HepG2 (cell line): ENCODE data around the gene AP1G1. TPM values are rescaled to one million over a fixed set of nuclear protein-coding genes. Genes with fewer than 3 reads are reported as not detected.

ENCODE experiments used
- ATF5 ChIP-seq: sonication (generic); formaldehyde crosslinking; IDR thresholded peaks from 2 replicates; pipeline ENCODE4 v1.4.0; 2020; ENCODE audit warnings: mild to moderate bottlenecking, low read depth, missing genetic modification reagents
- ATF7 ChIP-seq, 2 experiments: fragments of 450-650 bp in 1 of 2; sonication (generic) in 1 of 2; formaldehyde crosslinking in 1 of 2; IDR thresholded peaks; 2 replicates each; pipeline versions ENCODE4 v1.4.0 to v1.6.1; 2016 to 2020; ENCODE audit warnings: antibody characterized with exemption in 1 of 2, mild to moderate bottlenecking in 1 of 2, missing genetic modification reagents in 1 of 2
- EED ChIP-seq: sonication (generic); formaldehyde crosslinking; IDR thresholded peaks from 2 replicates; pipeline ENCODE4 v1.5.0; 2020; ENCODE audit warnings: mild to moderate bottlenecking, missing genetic modification reagents
- FOXC1 ChIP-seq: sonication (generic); formaldehyde crosslinking; IDR thresholded peaks from 2 replicates; pipeline ENCODE4 v1.8.0; 2022; ENCODE audit warnings: mild to moderate bottlenecking, missing genetic modification reagents, borderline replicate concordance
- FOXK2 ChIP-seq: fragments of 450-650 bp; IDR thresholded peaks from 2 replicates; pipeline ENCODE4 v1.6.1; 2016
- HMGA1 ChIP-seq: sonication (generic); formaldehyde crosslinking; conservative IDR thresholded peaks from 2 replicates; pipeline ENCODE4 v1.4.0; 2020; ENCODE audit warnings: missing genetic modification reagents
- MYC ChIP-seq: sonication (generic); formaldehyde crosslinking; IDR thresholded peaks from 2 replicates; pipeline ENCODE4 v1.9.0; 2021; ENCODE audit warnings: missing genetic modification reagents, borderline replicate concordance
- NR1H2 ChIP-seq: sonication (generic); formaldehyde crosslinking; IDR thresholded peaks from 2 replicates; pipeline ENCODE4 v1.8.1; 2022; ENCODE audit warnings: low read depth, missing genetic modification reagents, borderline replicate concordance
- SMAD3 ChIP-seq: sonication (generic); formaldehyde crosslinking; IDR thresholded peaks from 2 replicates; pipeline ENCODE4 v1.4.0; 2020; ENCODE audit warnings: missing genetic modification reagents
- SP1 ChIP-seq, 2 experiments: fragments of 450-650 bp in 1 of 2; sonication (generic) in 1 of 2; formaldehyde crosslinking in 1 of 2; IDR thresholded peaks; 2 replicates each; pipeline versions ENCODE4 v1.4.0 to v1.6.1; 2016 to 2020; ENCODE audit warnings: missing genetic modification reagents in 1 of 2
- SYNCRIP ChIP-seq: fragments of 200-400 bp; formaldehyde crosslinking; IDR thresholded peaks from 2 replicates; pipeline ENCODE4 v1.6.1; 2018; ENCODE audit warnings: mild to moderate bottlenecking, low read depth, low read length; ENCODE audit not compliant: insufficient read depth
- TBL1XR1 ChIP-seq: fragments of 150-350 bp; IDR thresholded peaks from 2 replicates; pipeline ENCODE4 v1.6.1; 2014; ENCODE audit warnings: borderline replicate concordance, low read length; ENCODE audit not compliant: partially characterized antibody
- YY1 ChIP-seq: IDR thresholded peaks from 2 replicates; pipeline ENCODE4 v1.6.1; 2011; ENCODE audit warnings: low read length, low read depth, moderate library complexity, mild to moderate bottlenecking; ENCODE audit not compliant: insufficient read depth, insufficient replicate concordance
- ZNF101 ChIP-seq: sonication (generic); formaldehyde crosslinking; IDR thresholded peaks from 2 replicates; pipeline ENCODE4 v1.4.0; 2020; ENCODE audit warnings: mild to moderate bottlenecking, low read depth, missing genetic modification reagents, borderline replicate concordance
- ZNF12 ChIP-seq: sonication (generic); formaldehyde crosslinking; IDR thresholded peaks from 2 replicates; pipeline ENCODE4 v1.5.0; 2020; ENCODE audit warnings: missing genetic modification reagents
- ZNF207 ChIP-seq: fragments of 450-650 bp; IDR thresholded peaks from 2 replicates; pipeline ENCODE4 v1.6.1; 2016; ENCODE audit warnings: antibody characterized with exemption, borderline replicate concordance
- ZNF263 ChIP-seq: sonication (generic); formaldehyde crosslinking; IDR thresholded peaks from 2 replicates; pipeline ENCODE4 v1.4.0; 2020; ENCODE audit warnings: missing genetic modification reagents
- ZNF337 ChIP-seq: sonication (generic); formaldehyde crosslinking; IDR thresholded peaks from 2 replicates; pipeline ENCODE4 v1.5.1; 2020; ENCODE audit warnings: missing genetic modification reagents, low read depth, mild to moderate bottlenecking, borderline replicate concordance
- ZNF558 ChIP-seq: sonication (generic); formaldehyde crosslinking; IDR thresholded peaks from 2 replicates; pipeline ENCODE4 v1.9.0; 2022; ENCODE audit warnings: mild to moderate bottlenecking, missing genetic modification reagents, borderline replicate concordance
- ZNF577 ChIP-seq: sonication (generic); formaldehyde crosslinking; IDR thresholded peaks from 2 replicates; pipeline ENCODE4 v1.4.0; 2020; ENCODE audit warnings: mild to moderate bottlenecking, low read depth, missing genetic modification reagents, borderline replicate concordance
- polyA plus RNA-seq, 8 experiments: library from polyadenylated mRNA; depleted of rRNA in 3 of 8; stranded (reverse) in 7 of 8; unstranded in 1 of 8; fragments of >200 nt; fragmentation: Illumina TruSeq in 4 of 8; extraction: Trizol in 4 of 8; gene quantifications; 2 replicates each; pipeline versions ENCODE4 v1.2.1 to v1.2.3, GENCODE V29; 2011 to 2016; ENCODE audit warnings: low read depth in 4 of 8, missing spikeins in 1 of 8, mixed read lengths in 1 of 8; ENCODE audit not compliant: insufficient read depth in 1 of 8
- total RNA-seq, 5 experiments: library from RNA; depleted of rRNA; stranded (reverse); fragments of >200 nt; fragmentation: Illumina TruSeq; extraction: Trizol; gene quantifications; 2 replicates each; pipeline ENCODE4 v1.2.3, GENCODE V29; 2016; ENCODE audit warnings: low read depth in 1 of 5
- TF ChIP-seq, protein P1 (sequence below): sonication (generic); formaldehyde crosslinking; IDR thresholded peaks from 2 replicates; pipeline ENCODE4 v1.4.0; 2020; ENCODE audit warnings: missing genetic modification reagents, borderline replicate concordance
- TF ChIP-seq, protein P2 (sequence below): sonication (generic); formaldehyde crosslinking; IDR thresholded peaks from 2 replicates; pipeline ENCODE4 v1.5.0; 2020; ENCODE audit warnings: missing genetic modification reagents
- TF ChIP-seq, protein P3 (sequence below): sonication (generic); formaldehyde crosslinking; IDR thresholded peaks from 2 replicates; pipeline ENCODE4 v1.4.0; 2020; ENCODE audit warnings: missing genetic modification reagents; ENCODE audit errors: not compliant biosample characterization

AP1G1 gene
- total and polyA plus RNA-seq, 2 of the 13 experiments (the other 11 are each of a cell fraction or from before 2014, with no cell fraction given), result 62.2 to 66.2 TPM

DNA sequence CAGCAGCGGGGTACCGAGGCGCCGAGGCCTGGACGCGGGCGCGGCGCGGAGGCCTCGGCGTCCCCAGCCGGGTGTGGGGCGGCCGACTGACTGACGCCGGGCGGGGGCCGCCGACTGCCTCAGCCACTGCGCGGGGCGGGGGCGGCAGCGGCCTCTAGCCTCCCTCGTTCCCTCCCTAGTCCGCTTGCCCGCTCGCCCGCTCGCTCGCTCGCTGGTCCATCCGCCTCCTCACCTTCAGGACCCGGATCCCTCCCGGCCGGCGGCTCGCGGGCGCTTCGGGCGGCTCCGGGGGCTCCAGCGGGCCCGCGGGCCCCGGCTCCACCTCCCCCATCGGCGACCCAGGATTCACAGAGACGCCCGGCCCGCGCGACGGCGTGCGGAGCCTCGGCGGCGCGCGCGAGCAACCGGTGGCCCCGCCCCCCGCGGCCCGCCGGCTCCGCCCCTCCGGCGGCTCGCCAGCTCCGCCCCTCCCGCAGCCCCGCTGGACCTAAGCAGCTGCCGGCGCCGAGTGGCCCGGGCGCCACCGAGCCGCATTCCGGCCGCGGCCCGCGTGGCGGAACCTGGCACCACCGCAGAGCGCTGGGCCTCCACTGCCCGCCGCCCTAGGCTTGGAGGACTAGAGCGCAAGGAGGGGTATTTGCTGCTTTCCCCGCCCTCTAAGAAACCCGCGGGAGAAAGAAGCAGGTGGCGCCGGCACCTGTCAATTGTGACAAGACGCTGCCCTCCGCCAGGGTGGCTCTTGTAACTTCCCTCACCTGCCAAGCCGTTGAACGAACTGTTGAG, 84.9 kb downstream of the AP1G1 start (continued):
- TF ChIP-seq, protein P1, sequence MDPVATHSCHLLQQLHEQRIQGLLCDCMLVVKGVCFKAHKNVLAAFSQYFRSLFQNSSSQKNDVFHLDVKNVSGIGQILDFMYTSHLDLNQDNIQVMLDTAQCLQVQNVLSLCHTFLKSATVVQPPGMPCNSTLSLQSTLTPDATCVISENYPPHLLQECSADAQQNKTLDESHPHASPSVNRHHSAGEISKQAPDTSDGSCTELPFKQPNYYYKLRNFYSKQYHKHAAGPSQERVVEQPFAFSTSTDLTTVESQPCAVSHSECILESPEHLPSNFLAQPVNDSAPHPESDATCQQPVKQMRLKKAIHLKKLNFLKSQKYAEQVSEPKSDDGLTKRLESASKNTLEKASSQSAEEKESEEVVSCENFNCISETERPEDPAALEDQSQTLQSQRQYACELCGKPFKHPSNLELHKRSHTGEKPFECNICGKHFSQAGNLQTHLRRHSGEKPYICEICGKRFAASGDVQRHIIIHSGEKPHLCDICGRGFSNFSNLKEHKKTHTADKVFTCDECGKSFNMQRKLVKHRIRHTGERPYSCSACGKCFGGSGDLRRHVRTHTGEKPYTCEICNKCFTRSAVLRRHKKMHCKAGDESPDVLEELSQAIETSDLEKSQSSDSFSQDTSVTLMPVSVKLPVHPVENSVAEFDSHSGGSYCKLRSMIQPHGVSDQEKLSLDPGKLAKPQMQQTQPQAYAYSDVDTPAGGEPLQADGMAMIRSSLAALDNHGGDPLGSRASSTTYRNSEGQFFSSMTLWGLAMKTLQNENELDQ, result no peak
- TF ChIP-seq ATF7 (IDR thresholded peaks at IDR 0.05) (no peak), ATF7 (CRISPR knock-in tag; IDR thresholded peaks at IDR 0.05) (no peak), ZNF263 (CRISPR knock-in tag) (0 out of 2 replicates have a peak, but pooled peaks have one; percentile 5), ATF5 (CRISPR knock-in tag) (no peak), HMGA1 (CRISPR knock-in tag) (no peak), FOXK2 (no peak), SYNCRIP (no peak), ZNF577 (CRISPR knock-in tag) (no peak), ZNF101 (CRISPR knock-in tag) (0 out of 2 replicates have a peak, but pooled peaks have one; percentile 9), ZNF12 (CRISPR knock-in tag) (no peak), SMAD3 (CRISPR knock-in tag) (no peak), TBL1XR1 (no peak), SP1 (IDR thresholded peaks at IDR 0.05) (no peak), SP1 (CRISPR knock-in tag; IDR thresholded peaks at IDR 0.05) (peak; percentile 49; the same call in 1 of the 2 replicates), FOXC1 (CRISPR knock-in tag) (no peak), MYC (CRISPR knock-in tag) (peak; percentile 44; the same call in 1 of the 2 replicates), ZNF337 (no peak), NR1H2 (CRISPR knock-in tag) (no peak), ZNF207 (no peak), YY1 (peak; percentile 39), ZNF558 (CRISPR knock-in tag) (peak; percentile 60; the same call in 1 of the 2 replicates), EED (CRISPR knock-in tag) (0 out of 2 replicates have a peak, but pooled peaks have one; percentile 14)
- TF ChIP-seq, protein P2, sequence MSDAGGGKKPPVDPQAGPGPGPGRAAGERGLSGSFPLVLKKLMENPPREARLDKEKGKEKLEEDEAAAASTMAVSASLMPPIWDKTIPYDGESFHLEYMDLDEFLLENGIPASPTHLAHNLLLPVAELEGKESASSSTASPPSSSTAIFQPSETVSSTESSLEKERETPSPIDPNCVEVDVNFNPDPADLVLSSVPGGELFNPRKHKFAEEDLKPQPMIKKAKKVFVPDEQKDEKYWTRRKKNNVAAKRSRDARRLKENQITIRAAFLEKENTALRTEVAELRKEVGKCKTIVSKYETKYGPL (CRISPR knock-in tag), result no peak
- TF ChIP-seq, protein P3, sequence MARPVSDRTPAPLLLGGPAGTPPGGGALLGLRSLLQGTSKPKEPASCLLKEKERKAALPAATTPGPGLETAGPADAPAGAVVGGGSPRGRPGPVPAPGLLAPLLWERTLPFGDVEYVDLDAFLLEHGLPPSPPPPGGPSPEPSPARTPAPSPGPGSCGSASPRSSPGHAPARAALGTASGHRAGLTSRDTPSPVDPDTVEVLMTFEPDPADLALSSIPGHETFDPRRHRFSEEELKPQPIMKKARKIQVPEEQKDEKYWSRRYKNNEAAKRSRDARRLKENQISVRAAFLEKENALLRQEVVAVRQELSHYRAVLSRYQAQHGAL (CRISPR knock-in tag), result peak; percentile 21
